ENCODE data around the gene MCF2L2. TPM values are rescaled to one million over a fixed set of nuclear protein-coding genes. Genes with fewer than 3 reads are reported as not detected.

Gene MCF2L2
- total and polyA plus RNA-seq, 2 of the 13 experiments (the other 11 are each of a cell fraction or from before 2014, with no cell fraction given) = not detected

DNA sequence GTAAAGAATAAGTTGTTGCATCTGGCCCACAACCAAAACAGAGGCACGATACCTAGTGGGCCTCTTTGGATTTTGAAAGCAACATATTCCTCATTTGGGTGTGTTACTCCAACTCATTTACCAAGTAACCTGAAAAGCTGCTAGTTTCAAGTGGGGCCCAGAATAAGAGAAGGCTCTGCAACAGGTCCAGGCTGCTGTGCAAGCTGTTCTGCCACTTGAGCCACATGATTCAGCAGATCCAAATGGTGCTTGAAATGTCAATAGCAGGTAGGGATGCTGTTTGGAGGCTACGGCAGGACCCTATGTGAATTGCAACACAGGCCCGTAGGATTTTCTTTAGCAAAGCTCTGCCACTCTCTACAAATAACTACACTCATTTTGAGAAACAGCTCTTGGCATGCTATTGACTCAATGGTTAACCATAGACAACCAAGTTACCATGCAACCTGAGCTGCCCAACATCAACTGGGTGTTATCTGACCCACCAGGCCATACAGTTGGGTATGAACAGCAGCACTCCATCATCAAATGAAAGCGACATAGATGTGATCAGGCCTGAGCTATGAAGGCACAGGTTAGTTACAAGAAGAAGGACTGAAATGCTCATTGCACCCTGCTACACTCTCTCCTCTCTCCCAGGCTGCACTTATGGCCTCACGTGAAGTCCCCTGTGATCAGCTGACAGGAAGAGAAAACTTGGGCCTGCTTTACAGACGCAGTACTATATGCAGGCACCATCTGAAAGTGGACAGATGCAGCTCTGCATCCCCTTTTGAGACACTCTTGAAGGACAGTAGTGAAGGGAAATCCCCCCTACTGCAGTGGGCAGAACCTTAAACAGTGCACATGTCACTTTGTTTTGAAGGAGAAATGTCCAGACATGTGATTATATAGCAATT lies 9.5 kb upstream of the MCF2L2 start:
- no peak overlapping the region for H2AFZ ChIP-seq (ENCODE audit: low read length)
- intact Hi-C loops (cut with micrococcal nuclease; ENCODE audit: unreplicated experiment) = no loop called here
- H4K20me1 ChIP-seq (ENCODE audit: insufficient read depth, low read length) = no peaks in the 10 kb centered on the region
- H3K36me3 ChIP-seq (replicated peaks in 1 of 2; ENCODE audit: control insufficient read depth in 1 of 2, insufficient read depth in 2 of 2, low read length in 2 of 2) = no peaks in the 10 kb centered on the region
- no TSS peak for BruUV-seq (replicated peaks)
- ATAC-seq (no peak), FAIRE-seq (no peak), DNase-seq (ENCODE audit: low spot score) (no peak)
- 41% methylated on average over 5 of the region's 6 CpGs for WGBS (ENCODE audit: low lambda C conversion rate)
- H3K27me3 ChIP-seq (ENCODE audit: control insufficient read depth in 1 of 2, insufficient read depth in 2 of 2, low read length in 2 of 2) = peaks cover 0 to 8% of the 10 kb centered on the region in 2 experiments; a peak in 2 of 5 replicates
- H3K9me3 ChIP-seq (ENCODE audit: low read length) = no peaks in the 10 kb centered on the region
- CTCF ChIA-PET (ENCODE audit: low intra/inter-chr PET ratio, low total read pairs) = no interaction called here
- no peaks in the 10 kb centered on the region; the same call in 1 of the 2 replicates for H3K4me1 ChIP-seq (ENCODE audit: insufficient read depth, low read length)
- H3K27ac ChIP-seq (ENCODE audit: extremely low read length, insufficient read depth, low read length) = no peak overlapping the region
- TF ChIP-seq, protein P1, sequence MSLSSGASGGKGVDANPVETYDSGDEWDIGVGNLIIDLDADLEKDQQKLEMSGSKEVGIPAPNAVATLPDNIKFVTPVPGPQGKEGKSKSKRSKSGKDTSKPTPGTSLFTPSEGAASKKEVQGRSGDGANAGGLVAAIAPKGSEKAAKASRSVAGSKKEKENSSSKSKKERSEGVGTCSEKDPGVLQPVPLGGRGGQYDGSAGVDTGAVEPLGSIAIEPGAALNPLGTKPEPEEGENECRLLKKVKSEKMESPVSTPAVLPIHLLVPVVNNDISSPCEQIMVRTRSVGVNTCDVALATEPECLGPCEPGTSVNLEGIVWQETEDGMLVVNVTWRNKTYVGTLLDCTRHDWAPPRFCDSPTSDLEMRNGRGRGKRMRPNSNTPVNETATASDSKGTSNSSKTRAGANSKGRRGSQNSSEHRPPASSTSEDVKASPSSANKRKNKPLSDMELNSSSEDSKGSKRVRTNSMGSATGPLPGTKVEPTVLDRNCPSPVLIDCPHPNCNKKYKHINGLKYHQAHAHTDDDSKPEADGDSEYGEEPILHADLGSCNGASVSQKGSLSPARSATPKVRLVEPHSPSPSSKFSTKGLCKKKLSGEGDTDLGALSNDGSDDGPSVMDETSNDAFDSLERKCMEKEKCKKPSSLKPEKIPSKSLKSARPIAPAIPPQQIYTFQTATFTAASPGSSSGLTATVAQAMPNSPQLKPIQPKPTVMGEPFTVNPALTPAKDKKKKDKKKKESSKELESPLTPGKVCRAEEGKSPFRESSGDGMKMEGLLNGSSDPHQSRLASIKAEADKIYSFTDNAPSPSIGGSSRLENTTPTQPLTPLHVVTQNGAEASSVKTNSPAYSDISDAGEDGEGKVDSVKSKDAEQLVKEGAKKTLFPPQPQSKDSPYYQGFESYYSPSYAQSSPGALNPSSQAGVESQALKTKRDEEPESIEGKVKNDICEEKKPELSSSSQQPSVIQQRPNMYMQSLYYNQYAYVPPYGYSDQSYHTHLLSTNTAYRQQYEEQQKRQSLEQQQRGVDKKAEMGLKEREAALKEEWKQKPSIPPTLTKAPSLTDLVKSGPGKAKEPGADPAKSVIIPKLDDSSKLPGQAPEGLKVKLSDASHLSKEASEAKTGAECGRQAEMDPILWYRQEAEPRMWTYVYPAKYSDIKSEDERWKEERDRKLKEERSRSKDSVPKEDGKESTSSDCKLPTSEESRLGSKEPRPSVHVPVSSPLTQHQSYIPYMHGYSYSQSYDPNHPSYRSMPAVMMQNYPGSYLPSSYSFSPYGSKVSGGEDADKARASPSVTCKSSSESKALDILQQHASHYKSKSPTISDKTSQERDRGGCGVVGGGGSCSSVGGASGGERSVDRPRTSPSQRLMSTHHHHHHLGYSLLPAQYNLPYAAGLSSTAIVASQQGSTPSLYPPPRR (CRISPR knock-in tag; IDR thresholded peaks at IDR 0.05; ENCODE audit: borderline replicate concordance) = no peak
- TF ChIP-seq CCDC6 (CRISPR knock-in tag; IDR thresholded peaks at IDR 0.05) = no peak
- no peak for TF ChIP-seq CENPX (CRISPR knock-in tag; IDR thresholded peaks at IDR 0.05)
- TF ChIP-seq, protein P2, sequence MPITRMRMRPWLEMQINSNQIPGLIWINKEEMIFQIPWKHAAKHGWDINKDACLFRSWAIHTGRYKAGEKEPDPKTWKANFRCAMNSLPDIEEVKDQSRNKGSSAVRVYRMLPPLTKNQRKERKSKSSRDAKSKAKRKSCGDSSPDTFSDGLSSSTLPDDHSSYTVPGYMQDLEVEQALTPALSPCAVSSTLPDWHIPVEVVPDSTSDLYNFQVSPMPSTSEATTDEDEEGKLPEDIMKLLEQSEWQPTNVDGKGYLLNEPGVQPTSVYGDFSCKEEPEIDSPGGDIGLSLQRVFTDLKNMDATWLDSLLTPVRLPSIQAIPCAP (CRISPR knock-in tag; IDR thresholded peaks at IDR 0.05; ENCODE audit: low read depth) = no peak
- no peak for TF ChIP-seq ATF1 (CRISPR knock-in tag; IDR thresholded peaks at IDR 0.05)
- TF ChIP-seq ZNF24 (IDR thresholded peaks at IDR 0.05) = no peak
- TF ChIP-seq, protein P3, sequence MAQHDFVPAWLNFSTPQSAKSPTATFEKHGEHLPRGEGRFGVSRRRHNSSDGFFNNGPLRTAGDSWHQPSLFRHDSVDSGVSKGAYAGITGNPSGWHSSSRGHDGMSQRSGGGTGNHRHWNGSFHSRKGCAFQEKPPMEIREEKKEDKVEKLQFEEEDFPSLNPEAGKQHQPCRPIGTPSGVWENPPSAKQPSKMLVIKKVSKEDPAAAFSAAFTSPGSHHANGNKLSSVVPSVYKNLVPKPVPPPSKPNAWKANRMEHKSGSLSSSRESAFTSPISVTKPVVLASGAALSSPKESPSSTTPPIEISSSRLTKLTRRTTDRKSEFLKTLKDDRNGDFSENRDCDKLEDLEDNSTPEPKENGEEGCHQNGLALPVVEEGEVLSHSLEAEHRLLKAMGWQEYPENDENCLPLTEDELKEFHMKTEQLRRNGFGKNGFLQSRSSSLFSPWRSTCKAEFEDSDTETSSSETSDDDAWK (CRISPR knock-in tag; IDR thresholded peaks at IDR 0.05) = no peak
- no peak for TF ChIP-seq ZNF724P (CRISPR knock-in tag; IDR thresholded peaks at IDR 0.05; ENCODE audit: borderline replicate concordance)
- TF ChIP-seq RFX5 (IDR thresholded peaks at IDR 0.05; ENCODE audit: low read depth, low read length) = no peak
- TF ChIP-seq, protein P4, sequence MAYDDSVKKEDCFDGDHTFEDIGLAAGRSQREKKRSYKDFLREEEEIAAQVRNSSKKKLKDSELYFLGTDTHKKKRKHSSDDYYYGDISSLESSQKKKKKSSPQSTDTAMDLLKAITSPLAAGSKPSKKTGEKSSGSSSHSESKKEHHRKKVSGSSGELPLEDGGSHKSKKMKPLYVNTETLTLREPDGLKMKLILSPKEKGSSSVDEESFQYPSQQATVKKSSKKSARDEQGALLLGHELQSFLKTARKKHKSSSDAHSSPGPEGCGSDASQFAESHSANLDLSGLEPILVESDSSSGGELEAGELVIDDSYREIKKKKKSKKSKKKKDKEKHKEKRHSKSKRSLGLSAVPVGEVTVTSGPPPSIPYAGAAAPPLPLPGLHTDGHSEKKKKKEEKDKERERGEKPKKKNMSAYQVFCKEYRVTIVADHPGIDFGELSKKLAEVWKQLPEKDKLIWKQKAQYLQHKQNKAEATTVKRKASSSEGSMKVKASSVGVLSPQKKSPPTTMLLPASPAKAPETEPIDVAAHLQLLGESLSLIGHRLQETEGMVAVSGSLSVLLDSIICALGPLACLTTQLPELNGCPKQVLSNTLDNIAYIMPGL (CRISPR knock-in tag; IDR thresholded peaks at IDR 0.05; ENCODE audit: borderline replicate concordance in 1 of 2, low read depth in 1 of 2) = no peak
- TF ChIP-seq ZBTB7A (CRISPR knock-in tag; IDR thresholded peaks at IDR 0.05) = no peak
- TF ChIP-seq ZNF17 (CRISPR knock-in tag; IDR thresholded peaks at IDR 0.05) = no peak
- no peak for TF ChIP-seq ZNF552 (CRISPR knock-in tag; IDR thresholded peaks at IDR 0.05; ENCODE audit: borderline replicate concordance)
- TF ChIP-seq ZNF232 (CRISPR knock-in tag; IDR thresholded peaks at IDR 0.05; ENCODE audit: borderline replicate concordance) = no peak
- no peak for TF ChIP-seq CC2D1A (CRISPR knock-in tag; IDR thresholded peaks at IDR 0.05)
- in situ Hi-C loops (cut with HindIII; ENCODE audit: extremely low pct_ligation_motif_present, low pct_unique_long_range_greater_than_20kb) = no loop called here
- no peak overlapping the region for H3K4me2 ChIP-seq (ENCODE audit: low read depth, low read length)
- no peak overlapping the region for H3K9ac ChIP-seq (ENCODE audit: insufficient read depth, low read depth, low read length)
- POLR2A ChIA-PET = no interaction called here
- no peak overlapping the region for H3K4me3 ChIP-seq (replicated peaks in 1 of 3; ENCODE audit: insufficient read depth in 1 of 3, low read depth in 2 of 3, low read length in 3 of 3)
- H3K79me2 ChIP-seq (ENCODE audit: insufficient read depth, low read length) = no peaks in the 10 kb centered on the region

Data from HepG2 (cell line).